Neural cell (in vitro differentiated cells): ENCODE measurements around the gene NR5A2.

Experiments
- CTCF ChIP-seq: fragments of 450-650 bp; IDR thresholded peaks from 2 replicates; pipeline ENCODE4 v1.5.1; 2014; ENCODE audit warnings: antibody characterized with exemption, mild to moderate bottlenecking, moderate library complexity; ENCODE audit not compliant: poor library complexity, severe bottlenecking
- EP300 ChIP-seq: fragments of 450-650 bp; conservative IDR thresholded peaks from 2 replicates; pipeline ENCODE4 v1.6.1; 2014; ENCODE audit warnings: antibody characterized with exemption, mild to moderate bottlenecking, moderate library complexity; ENCODE audit not compliant: poor library complexity, severe bottlenecking
- EZH2 ChIP-seq: fragments of 200-600, 300-800 bp; shearing (Covaris generic), sonication (generic); IDR thresholded peaks from 2 replicates; pipeline ENCODE4 v1.6.1; 2014; ENCODE audit warnings: antibody characterized with exemption, low read length, borderline replicate concordance, mild to moderate bottlenecking; ENCODE audit not compliant: insufficient read depth, poor library complexity, severe bottlenecking
- POLR2AphosphoS5 ChIP-seq: IDR thresholded peaks from 2 replicates; pipeline ENCODE4 v1.6.1; 2012
- REST ChIP-seq: IDR thresholded peaks from 2 replicates; pipeline ENCODE4 v1.6.1; 2012; ENCODE audit warnings: borderline replicate concordance

DNA sequence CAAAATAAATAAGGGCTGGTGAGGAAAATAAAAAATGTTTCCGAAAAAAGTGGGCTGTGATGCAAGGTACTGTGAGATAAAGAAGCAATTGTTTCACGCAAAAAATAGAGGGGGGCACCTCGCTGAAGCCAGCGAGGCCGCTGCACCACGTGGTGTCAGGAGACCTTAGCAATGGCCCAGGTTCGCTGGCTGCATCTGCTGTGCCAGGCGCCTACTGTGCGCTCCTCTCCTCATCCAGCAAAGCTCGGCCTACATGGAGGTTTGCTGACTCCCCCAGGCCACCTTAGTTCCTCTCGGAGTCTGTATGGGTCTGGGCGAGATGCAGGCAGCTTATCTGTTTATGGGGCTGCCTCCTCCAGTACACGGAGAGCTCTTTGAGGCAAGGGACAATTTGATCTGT is 119.6 kb downstream of the NR5A2 start:
- TF ChIP-seq CTCF, result no peak
- TF ChIP-seq EZH2, result no peak
- no peak for TF ChIP-seq EP300
- no peak for TF ChIP-seq POLR2AphosphoS5
- TF ChIP-seq REST, result no peak
